Measurements from ENCODE around the gene EOLA1. TPM values are rescaled to one million over a fixed set of nuclear protein-coding genes. Genes with fewer than 3 reads are reported as not detected.

The EOLA1 gene
- total RNA-seq, 1 experiment from 2014 or later = 9.0 TPM

GRCh38 chrX:149494844-149495565 lies 45.8 kb upstream of the EOLA1 start:
- no peak for TF ChIP-seq REST (IDR thresholded peaks at IDR 0.05; ENCODE audit: low read depth)
- TF ChIP-seq CEBPB (IDR thresholded peaks at IDR 0.05; ENCODE audit: low read depth) = peak; percentile 39; the same call in 1 of the 2 replicates
- no peak overlapping the region for H3K4me3 ChIP-seq (replicated peaks in 1 of 2; ENCODE audit: low read depth in 1 of 2, low read length in 2 of 2)
- intact Hi-C loops (cut with micrococcal nuclease) = loop anchor here (5.0 kb wide), 1 partner anchor 467 kb away; no protein-coding TSS in a partner anchor
- no peaks in the 10 kb centered on the region for H4K20me1 ChIP-seq (ENCODE audit: insufficient read depth)
- no peak for ATAC-seq
- peak overlapping the region; percentile 44 for H3K4me2 ChIP-seq (ENCODE audit: low read length)
- H3K9ac ChIP-seq (ENCODE audit: low read length) = no peak overlapping the region
- no peaks in the 10 kb centered on the region for H3K27me3 ChIP-seq (ENCODE audit: insufficient read depth, low read length)
- H3K9me2 ChIP-seq (ENCODE audit: insufficient read depth) = no peaks in the 10 kb centered on the region
- POLR2A ChIA-PET = no interaction called here
- peak overlapping the region; percentile 46; the same call in 1 of the 2 replicates for H3K27ac ChIP-seq (ENCODE audit: low read depth, low read length)
- H3K79me2 ChIP-seq (ENCODE audit: insufficient read depth, low read length) = no peaks in the 10 kb centered on the region
- peaks cover 7% of the 10 kb centered on the region in 2 experiments; a peak in 3 of 4 replicates for H3K36me3 ChIP-seq (ENCODE audit: control insufficient read depth in 1 of 2, insufficient read depth in 2 of 2, low read length in 2 of 2)
- no peak overlapping the region for H2AFZ ChIP-seq (ENCODE audit: low read depth, low read length, poor library complexity, severe bottlenecking)
- no peaks in the 10 kb centered on the region for H3K9me3 ChIP-seq (ENCODE audit: control insufficient read depth in 1 of 2, insufficient read depth in 1 of 2, low read depth in 1 of 2, low read length in 2 of 2)
- no TSS peak for BruUV-seq (replicated peaks)
- CTCF ChIA-PET = no interaction called here
- RAD21 ChIA-PET (ENCODE audit: low non-redundant PET in 1 of 2, low total read pairs in 2 of 2, uncharacterized antibody in 2 of 2, unreplicated experiment in 2 of 2) = no interaction called here
- peaks cover 10 to 30% of the 10 kb centered on the region in 2 experiments for H3K4me1 ChIP-seq (ENCODE audit: control insufficient read depth in 1 of 2, insufficient read depth in 2 of 2, low read length in 2 of 2)
- DNase-seq (ENCODE audit: low read depth, low spot score) = no peak

DNA sequence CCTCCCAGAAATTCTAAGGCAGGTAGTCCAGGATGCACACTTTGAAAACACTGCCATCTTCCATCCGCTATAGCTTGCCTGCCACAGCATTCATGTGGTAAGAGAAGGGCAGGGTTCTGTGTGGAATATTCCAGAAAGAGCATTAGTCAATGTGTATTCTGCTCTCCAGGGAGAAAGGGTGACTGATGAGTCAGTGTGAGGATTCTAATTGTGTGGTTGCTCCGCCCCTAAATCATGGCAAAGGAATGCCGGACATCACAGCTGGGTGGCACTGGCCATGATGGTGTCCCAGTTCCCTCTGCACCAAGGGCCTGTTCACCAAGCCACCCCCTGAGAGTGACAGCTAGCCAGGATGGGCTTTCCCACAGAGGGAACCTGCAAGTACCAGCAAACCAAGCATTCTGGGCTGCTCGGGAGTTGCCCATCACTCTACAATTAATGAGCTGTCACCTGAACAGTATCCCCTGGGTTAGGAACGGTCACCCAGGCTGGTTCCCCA lies 45.2 kb upstream of the EOLA1 start:
- ChIA-PET POLR2A (no interaction called here), CTCF (interaction anchor here (0.8 kb wide), 1 partner anchor 16 kb away, joined by 4 read pairs; no protein-coding TSS in a partner anchor), RAD21 (ENCODE audit: low non-redundant PET in 1 of 2, low total read pairs in 2 of 2, uncharacterized antibody in 2 of 2, unreplicated experiment in 2 of 2) (no interaction called here)
- Histone ChIP-seq H3K27me3 (ENCODE audit: insufficient read depth, low read length) (no peaks in the 10 kb centered on the region), H3K27ac (ENCODE audit: low read depth, low read length) (peak overlapping the region; percentile 46; the same call in 1 of the 2 replicates), H3K36me3 (ENCODE audit: control insufficient read depth in 1 of 2, insufficient read depth in 2 of 2, low read length in 2 of 2) (peaks cover 3 to 7% of the 10 kb centered on the region in 2 experiments; a peak in 2 of 4 replicates), H3K9me3 (ENCODE audit: control insufficient read depth in 1 of 2, insufficient read depth in 1 of 2, low read depth in 1 of 2, low read length in 2 of 2) (no peaks in the 10 kb centered on the region), H4K20me1 (ENCODE audit: insufficient read depth) (no peaks in the 10 kb centered on the region), H3K4me3 (replicated peaks in 1 of 2; ENCODE audit: low read depth in 1 of 2, low read length in 2 of 2) (no peak overlapping the region), H3K4me2 (ENCODE audit: low read length) (peak overlapping the region; percentile 44), H3K9ac (ENCODE audit: low read length) (no peak overlapping the region), H3K4me1 (ENCODE audit: control insufficient read depth in 1 of 2, insufficient read depth in 2 of 2, low read length in 2 of 2) (peaks cover 10 to 30% of the 10 kb centered on the region in 2 experiments), H3K9me2 (ENCODE audit: insufficient read depth) (no peaks in the 10 kb centered on the region), H2AFZ (ENCODE audit: low read depth, low read length, poor library complexity, severe bottlenecking) (no peak overlapping the region), H3K79me2 (ENCODE audit: insufficient read depth, low read length) (no peaks in the 10 kb centered on the region)
- BruUV-seq (replicated peaks) = no TSS peak
- peak; percentile 85 for ATAC-seq
- DNase-seq (ENCODE audit: low read depth, low spot score) = peak; percentile 59
- intact Hi-C loops (cut with micrococcal nuclease) = no loop called here
- TF ChIP-seq ELF1 (IDR thresholded peaks at IDR 0.05; ENCODE audit: borderline replicate concordance, low read depth) (no peak), CEBPB (IDR thresholded peaks at IDR 0.05; ENCODE audit: low read depth) (peak; percentile 29; the same call in 1 of the 2 replicates), FOSL1 (IDR thresholded peaks at IDR 0.05; ENCODE audit: low read depth) (peak; percentile 80), RAD21 (IDR thresholded peaks at IDR 0.05; ENCODE audit: low read depth) (0 out of 2 replicates have a peak, but pooled peaks have one; percentile 6), EZH2phosphoT487 (IDR thresholded peaks at IDR 0.05; ENCODE audit: borderline replicate concordance) (no peak), EZH2 (IDR thresholded peaks at IDR 0.05) (no peak), JUND (IDR thresholded peaks at IDR 0.05) (peak; percentile 78), SP1 (IDR thresholded peaks at IDR 0.05; ENCODE audit: low read depth) (peak; percentile 73), CTCF (IDR thresholded peaks at IDR 0.05 in 2 of 3, conservative IDR thresholded peaks at IDR 0.05 in 1 of 3; ENCODE audit: borderline replicate concordance in 1 of 3, insufficient read depth in 1 of 3, low read depth in 2 of 3, low read length in 2 of 3) (no peak), POLR2AphosphoS5 (IDR thresholded peaks at IDR 0.05; ENCODE audit: low read depth, low read length) (no peak), CBX3 (IDR thresholded peaks at IDR 0.05; ENCODE audit: low read depth) (no peak), EGR1 (IDR thresholded peaks at IDR 0.05; ENCODE audit: low read depth) (no peak)
- TF ChIP-seq, protein P1, sequence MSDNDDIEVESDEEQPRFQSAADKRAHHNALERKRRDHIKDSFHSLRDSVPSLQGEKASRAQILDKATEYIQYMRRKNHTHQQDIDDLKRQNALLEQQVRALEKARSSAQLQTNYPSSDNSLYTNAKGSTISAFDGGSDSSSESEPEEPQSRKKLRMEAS (IDR thresholded peaks at IDR 0.05) = peak; percentile 51
